Liver (tissue), 9 donors: ENCODE data around the gene FNBP1. TPM values are rescaled to one million over a fixed set of nuclear protein-coding genes. Genes with fewer than 3 reads are reported as not detected.

Experiments used
- DNase-seq: peaks from one replicate; pipeline ENCODE4 v3.0.0-alpha.2; 2017; ENCODE audit warnings: low spot score
- H3K27ac ChIP-seq, 2 donors: one replicate each; pipeline ENCODE4 v1.7.0; 2013; ENCODE audit warnings: inconsistent platforms in 2 of 2, low read length in 2 of 2, control low read depth in 1 of 2, low read depth in 1 of 2, mild to moderate bottlenecking in 1 of 2
- H3K27me3 ChIP-seq, 4 donors: one replicate each; pipeline versions ENCODE4 v1.6.1 to v1.7.0; 2013; ENCODE audit warnings: low read length in 3 of 4, inconsistent platforms in 1 of 4, mild to moderate bottlenecking in 1 of 4, moderate library complexity in 1 of 4; ENCODE audit not compliant: control insufficient read depth in 4 of 4, insufficient read depth in 4 of 4
- H3K36me3 ChIP-seq, 4 donors: one replicate each; pipeline versions ENCODE4 v1.6.1 to v1.7.0; 2013; ENCODE audit warnings: low read length in 3 of 4, mild to moderate bottlenecking in 3 of 4, low read depth in 1 of 4, moderate library complexity in 1 of 4; ENCODE audit not compliant: control insufficient read depth in 4 of 4, insufficient read depth in 3 of 4
- H3K4me1 ChIP-seq, 4 donors: one replicate each; pipeline versions ENCODE4 v1.6.1 to v1.7.0; 2013; ENCODE audit warnings: low read length in 3 of 4, mild to moderate bottlenecking in 3 of 4, moderate library complexity in 1 of 4; ENCODE audit not compliant: control insufficient read depth in 4 of 4, insufficient read depth in 4 of 4
- H3K4me3 ChIP-seq, 3 donors: one replicate each; pipeline versions ENCODE4 v1.6.1 to v1.7.0; 2013; ENCODE audit warnings: low read length in 3 of 3, control low read depth in 1 of 3, low read depth in 1 of 3, mild to moderate bottlenecking in 1 of 3
- H3K9ac ChIP-seq, 2 donors: one replicate each; pipeline ENCODE4 v1.7.0; 2013; ENCODE audit warnings: low read length in 2 of 2, mild to moderate bottlenecking in 2 of 2, moderate library complexity in 2 of 2, control low read depth in 1 of 2, low read depth in 1 of 2
- H3K9me3 ChIP-seq, 4 donors: one replicate each; pipeline versions ENCODE4 v1.6.1 to v1.7.0; 2013; ENCODE audit warnings: low read length in 3 of 4; ENCODE audit not compliant: control insufficient read depth in 4 of 4
- ATF3 ChIP-seq: IDR thresholded peaks from 2 replicates; pipeline ENCODE4 v1.6.1; 2016; ENCODE audit warnings: antibody characterized with exemption
- CTCF ChIP-seq: fragments of 150-350 bp; IDR thresholded peaks from 2 replicates; pipeline ENCODE4 v1.5.1; 2017; ENCODE audit warnings: improper control_type of control experiment, low read depth, low read length; ENCODE audit not compliant: missing input control
- EGR1 ChIP-seq, 2 donors: IDR thresholded peaks; 2 replicates each; pipeline ENCODE4 v1.6.1; 2016 to 2018; ENCODE audit warnings: antibody characterized with exemption in 2 of 2, low read depth in 2 of 2
- FOXA1 ChIP-seq: IDR thresholded peaks from 2 replicates; pipeline ENCODE4 v1.6.1; 2016; ENCODE audit warnings: antibody characterized with exemption
- FOXA2 ChIP-seq: IDR thresholded peaks from 2 replicates; pipeline ENCODE4 v1.6.1; 2016; ENCODE audit warnings: antibody characterized with exemption
- GABPA ChIP-seq, 2 donors: IDR thresholded peaks in 1 of 2; conservative IDR thresholded peaks in 1 of 2; 2 replicates each; pipeline ENCODE4 v1.6.1; 2016; ENCODE audit warnings: antibody characterized with exemption in 2 of 2, mild to moderate bottlenecking in 1 of 2, moderate library complexity in 1 of 2
- HNF4A ChIP-seq, 2 donors: conservative IDR thresholded peaks; 2 replicates each; pipeline ENCODE4 v1.6.1; 2016; ENCODE audit warnings: antibody characterized with exemption in 2 of 2, mild to moderate bottlenecking in 2 of 2
- HNF4G ChIP-seq: IDR thresholded peaks from 2 replicates; pipeline ENCODE4 v1.6.1; 2016; ENCODE audit warnings: antibody characterized with exemption
- JUND ChIP-seq, 2 donors: IDR thresholded peaks; 2 replicates each; pipeline ENCODE4 v1.6.1; 2016; ENCODE audit warnings: antibody characterized with exemption in 2 of 2
- MAX ChIP-seq: IDR thresholded peaks from 2 replicates; pipeline ENCODE4 v1.6.1; 2016; ENCODE audit warnings: antibody characterized with exemption
- NR2F2 ChIP-seq: IDR thresholded peaks from 2 replicates; pipeline ENCODE4 v1.6.1; 2016; ENCODE audit warnings: antibody characterized with exemption
- RAD21 ChIP-seq, 2 donors: IDR thresholded peaks; 2 replicates each; pipeline ENCODE4 v1.6.1; 2016; ENCODE audit warnings: antibody characterized with exemption in 2 of 2, mild to moderate bottlenecking in 2 of 2
- REST ChIP-seq: IDR thresholded peaks from 2 replicates; pipeline ENCODE4 v1.6.1; 2016; ENCODE audit warnings: antibody characterized with exemption, mild to moderate bottlenecking
- RXRA ChIP-seq, 2 donors: IDR thresholded peaks; 2 replicates each; pipeline ENCODE4 v1.6.1; 2017 to 2018; ENCODE audit warnings: antibody characterized with exemption in 2 of 2, mild to moderate bottlenecking in 1 of 2
- SP1 ChIP-seq: IDR thresholded peaks from 2 replicates; pipeline ENCODE4 v1.6.1; 2018; ENCODE audit warnings: antibody characterized with exemption, mild to moderate bottlenecking
- TAF1 ChIP-seq: conservative IDR thresholded peaks from 2 replicates; pipeline ENCODE4 v1.6.1; 2016; ENCODE audit warnings: antibody characterized with exemption, mild to moderate bottlenecking
- YY1 ChIP-seq: IDR thresholded peaks from 2 replicates; pipeline ENCODE4 v1.6.1; 2016; ENCODE audit warnings: antibody characterized with exemption, mild to moderate bottlenecking
- ZBTB33 ChIP-seq: IDR thresholded peaks from 2 replicates; pipeline ENCODE4 v1.6.1; 2016; ENCODE audit warnings: antibody characterized with exemption
- WGBS: extraction: QIAGEN DNeasy Blood & Tissue Kit; methylation state at CpG from one replicate; pipeline ENCODE4 v1.1.7; 2013; 5-methylcytosine and 5-hydroxymethylcytosine counted together
- polyA plus RNA-seq, 2 donors: library from polyadenylated mRNA; stranded (reverse) in 1 of 2; unstranded in 1 of 2; fragments of 200-250 nt in 1 of 2; fragments of >200 nt in 1 of 2; fragmentation: Nextera tagmentation in 1 of 2; extraction: Ambion mirVana in 1 of 2; gene quantifications; one replicate each; pipeline versions ENCODE4 v1.2.1 to v1.2.3, GENCODE V29; 2013 to 2015
- total RNA-seq, 2 donors: library from RNA; depleted of rRNA; stranded (reverse); fragments of >200 nt; gene quantifications; one replicate each; pipeline ENCODE4 v1.2.3, GENCODE V29; 2014
- donor health status: healthy.
- donor health status: healthy.
- donor health status: healthy.
- donor health status: healthy.
- donor health status: healthy.

The FNBP1 gene
- total and polyA plus RNA-seq, 4 donors, result 6.6 to 15.6 (median 12.3) TPM

- Histone ChIP-seq H3K9ac (no peak overlapping the region), H3K9me3 (no peaks in the 10 kb centered on the region), H3K27me3 (no peaks in the 10 kb centered on the region), H3K4me3 (no peak overlapping the region), H3K27ac (no peak overlapping the region), H3K36me3 (peaks cover 13 to 55% (median 26%) of the 10 kb centered on the region in 4 donors), H3K4me1 (peaks cover 0 to 3% (median 0%) of the 10 kb centered on the region in 4 donors)
- no peak for TF ChIP-seq REST
- TF ChIP-seq GABPA (IDR thresholded peaks at IDR 0.05 in 1 of 2, conservative IDR thresholded peaks at IDR 0.05 in 1 of 2), result no peak
- no peak for TF ChIP-seq NR2F2
- TF ChIP-seq HNF4G, result no peak
- no peak for TF ChIP-seq ZBTB33
- no peak for TF ChIP-seq CTCF
- no peak for TF ChIP-seq YY1
- no peak for TF ChIP-seq ATF3
- no peak for TF ChIP-seq FOXA1
- TF ChIP-seq EGR1 (IDR thresholded peaks at IDR 0.05; ENCODE audit: low read depth in 2 of 2), result no peak
- no peak for TF ChIP-seq JUND (IDR thresholded peaks at IDR 0.05)
- no peak for TF ChIP-seq FOXA2
- TF ChIP-seq RXRA (IDR thresholded peaks at IDR 0.05), result no peak
- no peak for TF ChIP-seq SP1
- TF ChIP-seq MAX, result no peak
- no peak for TF ChIP-seq HNF4A (conservative IDR thresholded peaks at IDR 0.05)
- TF ChIP-seq TAF1, result no peak
- TF ChIP-seq RAD21 (IDR thresholded peaks at IDR 0.05), result no peak
- WGBS, result 86% methylated on average over 12 of the region's 12 CpGs
- peak; percentile 32 for DNase-seq
Observed at GRCh38 chr9:129861447-129861827, 181.6 kb downstream of the FNBP1 start.
